NCI-H226 (cell line): Measurements from ENCODE around the gene SFT2D3.

Experiments used
- DNase-seq: peaks from one replicate; pipeline ENCODE4 v3.0.0-alpha.2; 2015

The SFT2D3 gene

DNA sequence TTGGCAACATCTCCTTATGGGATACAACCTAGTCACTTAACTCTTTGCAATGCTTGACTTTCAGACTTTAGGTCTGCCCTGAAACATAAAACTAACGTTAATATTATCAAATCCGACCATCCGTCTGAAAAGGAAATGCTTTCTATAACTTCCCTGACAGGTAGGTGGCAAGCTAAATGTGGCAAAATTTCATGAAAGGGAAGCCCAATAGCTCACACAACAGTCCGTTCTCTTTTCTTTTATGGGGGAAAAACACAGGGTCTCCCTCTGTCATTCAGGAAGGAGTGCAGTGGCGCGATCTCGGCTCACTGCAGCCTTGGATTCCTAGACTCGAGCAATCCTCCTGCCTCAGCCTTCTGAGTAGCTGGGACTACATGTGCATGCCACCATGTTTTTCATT is 52.9 kb downstream of the SFT2D3 start:
- DNase-seq, result no peak
